ENCODE data around the gene FLII.

Gene FLII

GRCh38 chr17:18213666-18214270 is 44.8 kb downstream of the FLII start:
- no peak for DNase-seq

GRCh38 chr17:18208092-18208491 is 50.4 kb downstream of the FLII start:
- no peak for DNase-seq

DNA sequence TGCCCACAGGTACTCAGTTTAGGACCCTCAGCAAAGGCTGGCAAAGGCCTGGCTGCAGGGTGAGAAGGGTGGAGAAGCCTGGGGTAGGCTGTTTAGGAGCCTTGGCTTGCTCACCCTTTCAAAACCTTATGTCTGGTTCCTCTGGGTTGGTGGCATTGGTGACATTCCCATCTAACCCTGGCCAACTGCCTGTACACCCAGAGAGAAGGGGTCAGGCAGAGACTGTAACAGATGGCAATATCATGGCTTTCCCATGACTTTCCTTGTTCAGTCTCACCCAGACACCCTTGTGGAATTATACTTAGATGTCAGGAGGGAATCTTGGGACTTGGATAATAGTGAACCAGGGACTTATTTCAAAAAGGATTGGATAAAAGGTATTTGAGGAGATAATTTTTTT is 51.6 kb downstream of the FLII start:
- DNase-seq, result no peak

DNA sequence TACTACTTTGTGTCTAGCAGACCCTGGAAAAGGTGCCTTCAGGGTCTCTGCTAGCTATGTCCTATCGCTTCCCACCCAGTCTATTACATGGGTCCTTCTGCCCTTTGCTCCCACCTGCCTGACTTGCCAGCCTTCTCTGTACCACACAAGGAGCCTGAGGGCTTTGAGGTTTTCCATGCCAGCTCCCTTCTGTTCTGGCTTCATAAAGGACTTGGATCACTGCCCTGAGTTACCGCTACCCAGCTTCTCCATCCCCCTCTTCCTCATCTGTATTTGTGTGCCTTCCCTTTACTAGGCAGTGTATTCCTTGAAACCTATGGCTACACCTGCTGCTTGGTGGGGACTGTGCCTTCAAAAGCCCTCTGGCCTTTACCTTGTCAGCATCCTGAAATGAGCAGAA is 52.7 kb downstream of the FLII start:
- DNase-seq, result no peak

GRCh38 chr17:18203308-18203707 is 55.2 kb downstream of the FLII start:
- DNase-seq, result no peak

DNA sequence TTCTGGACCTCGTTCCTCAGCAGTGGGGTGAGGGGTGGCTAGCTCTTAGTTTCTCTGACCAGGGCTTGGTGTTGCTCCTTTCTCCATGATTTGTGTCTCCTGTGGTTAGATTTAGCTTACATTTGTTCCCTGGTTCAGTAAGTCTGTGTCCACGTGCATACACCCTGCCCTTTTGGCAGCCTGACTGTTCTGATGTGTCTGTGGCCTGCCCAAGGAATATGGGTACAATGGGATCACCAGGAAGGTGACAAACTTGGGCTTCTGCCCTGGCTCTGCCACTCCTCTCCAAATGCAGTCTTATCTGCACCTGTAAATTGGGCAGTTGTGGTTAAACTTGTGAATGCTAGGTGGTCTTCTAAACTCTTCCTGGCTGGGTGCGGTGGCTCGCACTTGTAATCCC is 57.4 kb downstream of the FLII start:
- DNase-seq, result no peak

DNA sequence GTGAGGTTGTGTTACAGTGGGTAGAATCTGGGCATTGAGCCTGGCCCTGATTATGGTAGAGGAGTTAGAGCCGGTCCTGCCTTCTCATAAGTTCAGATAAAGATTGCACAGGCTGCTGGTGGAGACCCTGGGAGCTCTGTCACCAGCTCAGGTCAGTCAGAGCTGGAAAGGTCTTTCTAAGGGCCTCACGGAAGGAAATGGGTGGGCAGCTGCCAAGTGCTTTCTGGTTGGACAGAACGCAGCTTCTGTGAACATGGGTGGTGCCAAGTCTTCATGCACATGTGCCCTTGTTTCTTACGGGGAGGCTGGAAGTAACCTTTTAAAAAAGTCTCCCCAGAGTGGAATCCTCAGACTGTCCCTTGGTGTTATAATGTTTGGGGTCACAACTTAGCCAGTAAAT is 60.0 kb downstream of the FLII start:
- DNase-seq, result no peak

DNA sequence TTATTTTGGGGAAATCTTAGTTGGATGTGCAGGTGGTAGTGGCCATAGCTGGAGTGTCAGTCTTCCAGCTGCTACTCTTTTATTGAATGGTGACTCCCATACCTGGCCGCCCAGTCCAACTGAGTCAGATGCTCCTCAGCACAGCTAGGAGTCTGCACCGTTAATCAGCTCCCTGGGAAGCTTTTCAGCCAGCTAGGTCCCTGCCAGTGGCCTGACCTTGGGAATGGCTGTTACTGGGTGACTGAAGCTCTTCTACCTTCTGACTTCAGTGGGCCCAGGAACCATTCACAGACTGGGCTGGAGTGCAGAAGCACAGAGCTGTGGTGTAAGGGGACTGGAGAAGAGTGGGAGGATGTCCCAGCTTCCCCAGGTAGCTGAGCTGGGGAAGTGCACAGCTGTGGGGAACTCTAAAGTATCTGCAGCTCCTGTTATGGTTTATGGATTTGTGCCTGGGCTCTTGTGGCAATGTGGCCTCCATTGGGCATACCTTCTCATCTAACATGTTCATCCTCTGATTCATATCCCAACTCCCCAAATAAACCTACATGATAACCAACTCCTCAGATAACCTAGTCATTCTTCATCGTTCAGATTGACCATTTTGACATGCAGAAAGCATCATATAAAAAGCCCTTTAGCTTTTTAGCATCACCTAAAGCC is 60.9 kb downstream of the FLII start:
- DNase-seq, result no peak

GRCh38 chr17:18195246-18195645 is 63.3 kb downstream of the FLII start:
- DNase-seq, result no peak

Data from activated CD4-positive, alpha-beta T cell treated with anti-CD3 and anti-CD28 coated beads, Interleukin-2, amount 50 U/mL, for 48 hours (primary cell).